Measurements from ENCODE around the gene KRTAP12-1. TPM values are rescaled to one million over a fixed set of nuclear protein-coding genes. Genes with fewer than 3 reads are reported as not detected.

KRTAP12-1 gene
- total RNA-seq, 1 donor from 2014 or later = not detected

DNA sequence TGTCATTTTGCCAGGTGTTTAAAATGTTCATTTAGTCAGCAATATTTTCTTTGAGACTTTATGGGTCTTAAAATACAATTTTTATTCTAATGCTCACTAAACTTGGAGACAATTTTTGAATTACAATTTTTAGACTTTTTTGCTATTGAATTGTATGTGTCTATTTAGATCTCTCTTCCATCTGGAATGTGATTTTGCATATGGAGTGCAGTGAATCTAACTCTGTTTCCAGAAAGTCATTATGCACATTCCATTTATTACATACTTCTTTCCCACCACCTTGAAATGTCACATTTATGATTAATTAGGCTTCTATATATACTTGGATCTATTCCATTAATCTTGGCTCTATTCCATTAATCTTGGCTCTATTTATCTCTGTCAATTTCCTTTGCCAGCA lies 35.0 kb upstream of the KRTAP12-1 start:
- H3K27ac Mint-ChIP-seq (ENCODE audit: unreplicated experiment) = no peak overlapping the region
- no peak overlapping the region for H3K4me3 Mint-ChIP-seq
- no peaks in the 10 kb centered on the region for H3K36me3 Mint-ChIP-seq (ENCODE audit: low read depth)
- no peak for DNase-seq (ENCODE audit: low read depth, low spot score)
- peaks cover 11% of the 10 kb centered on the region for H3K4me1 Mint-ChIP-seq
- TF ChIP-seq, protein P1, sequence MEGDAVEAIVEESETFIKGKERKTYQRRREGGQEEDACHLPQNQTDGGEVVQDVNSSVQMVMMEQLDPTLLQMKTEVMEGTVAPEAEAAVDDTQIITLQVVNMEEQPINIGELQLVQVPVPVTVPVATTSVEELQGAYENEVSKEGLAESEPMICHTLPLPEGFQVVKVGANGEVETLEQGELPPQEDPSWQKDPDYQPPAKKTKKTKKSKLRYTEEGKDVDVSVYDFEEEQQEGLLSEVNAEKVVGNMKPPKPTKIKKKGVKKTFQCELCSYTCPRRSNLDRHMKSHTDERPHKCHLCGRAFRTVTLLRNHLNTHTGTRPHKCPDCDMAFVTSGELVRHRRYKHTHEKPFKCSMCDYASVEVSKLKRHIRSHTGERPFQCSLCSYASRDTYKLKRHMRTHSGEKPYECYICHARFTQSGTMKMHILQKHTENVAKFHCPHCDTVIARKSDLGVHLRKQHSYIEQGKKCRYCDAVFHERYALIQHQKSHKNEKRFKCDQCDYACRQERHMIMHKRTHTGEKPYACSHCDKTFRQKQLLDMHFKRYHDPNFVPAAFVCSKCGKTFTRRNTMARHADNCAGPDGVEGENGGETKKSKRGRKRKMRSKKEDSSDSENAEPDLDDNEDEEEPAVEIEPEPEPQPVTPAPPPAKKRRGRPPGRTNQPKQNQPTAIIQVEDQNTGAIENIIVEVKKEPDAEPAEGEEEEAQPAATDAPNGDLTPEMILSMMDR (conservative IDR thresholded peaks at IDR 0.05) = no peak
- H3K9me3 Mint-ChIP-seq = no peaks in the 10 kb centered on the region
- H3K27me3 Mint-ChIP-seq (ENCODE audit: low read depth) = peaks cover 71% of the 10 kb centered on the region

GRCh38 chr21:44714905-44715304 lies 32.9 kb upstream of the KRTAP12-1 start:
- Mint-ChIP-seq H3K36me3 (ENCODE audit: low read depth) (no peaks in the 10 kb centered on the region), H3K27ac (ENCODE audit: unreplicated experiment) (no peak overlapping the region), H3K9me3 (no peaks in the 10 kb centered on the region), H3K27me3 (ENCODE audit: low read depth) (peaks cover 88% of the 10 kb centered on the region), H3K4me3 (no peak overlapping the region), H3K4me1 (peaks cover 16% of the 10 kb centered on the region)
- DNase-seq (ENCODE audit: low read depth, low spot score) = no peak
- TF ChIP-seq, protein P1 (conservative IDR thresholded peaks at IDR 0.05) = no peak

GRCh38 chr21:44713846-44714245 lies 31.9 kb upstream of the KRTAP12-1 start:
- Mint-ChIP-seq H3K27ac (ENCODE audit: unreplicated experiment) (no peak overlapping the region), H3K4me3 (no peak overlapping the region), H3K4me1 (peaks cover 20% of the 10 kb centered on the region), H3K36me3 (ENCODE audit: low read depth) (no peaks in the 10 kb centered on the region), H3K9me3 (no peaks in the 10 kb centered on the region), H3K27me3 (ENCODE audit: low read depth) (peaks cover 91% of the 10 kb centered on the region)
- DNase-seq (ENCODE audit: low read depth, low spot score) = no peak
- TF ChIP-seq, protein P1 (conservative IDR thresholded peaks at IDR 0.05) = no peak

- Mint-ChIP-seq H3K27me3 (ENCODE audit: low read depth) (peaks cover 91% of the 10 kb centered on the region), H3K36me3 (ENCODE audit: low read depth) (no peaks in the 10 kb centered on the region), H3K9me3 (no peaks in the 10 kb centered on the region), H3K4me1 (peaks cover 15% of the 10 kb centered on the region), H3K4me3 (no peak overlapping the region), H3K27ac (ENCODE audit: unreplicated experiment) (no peak overlapping the region)
- no peak for DNase-seq (ENCODE audit: low read depth, low spot score)
- TF ChIP-seq, protein P1 (conservative IDR thresholded peaks at IDR 0.05) = no peak
Measured at GRCh38 chr21:44713130-44713529, 31.2 kb upstream of the KRTAP12-1 start.

DNA sequence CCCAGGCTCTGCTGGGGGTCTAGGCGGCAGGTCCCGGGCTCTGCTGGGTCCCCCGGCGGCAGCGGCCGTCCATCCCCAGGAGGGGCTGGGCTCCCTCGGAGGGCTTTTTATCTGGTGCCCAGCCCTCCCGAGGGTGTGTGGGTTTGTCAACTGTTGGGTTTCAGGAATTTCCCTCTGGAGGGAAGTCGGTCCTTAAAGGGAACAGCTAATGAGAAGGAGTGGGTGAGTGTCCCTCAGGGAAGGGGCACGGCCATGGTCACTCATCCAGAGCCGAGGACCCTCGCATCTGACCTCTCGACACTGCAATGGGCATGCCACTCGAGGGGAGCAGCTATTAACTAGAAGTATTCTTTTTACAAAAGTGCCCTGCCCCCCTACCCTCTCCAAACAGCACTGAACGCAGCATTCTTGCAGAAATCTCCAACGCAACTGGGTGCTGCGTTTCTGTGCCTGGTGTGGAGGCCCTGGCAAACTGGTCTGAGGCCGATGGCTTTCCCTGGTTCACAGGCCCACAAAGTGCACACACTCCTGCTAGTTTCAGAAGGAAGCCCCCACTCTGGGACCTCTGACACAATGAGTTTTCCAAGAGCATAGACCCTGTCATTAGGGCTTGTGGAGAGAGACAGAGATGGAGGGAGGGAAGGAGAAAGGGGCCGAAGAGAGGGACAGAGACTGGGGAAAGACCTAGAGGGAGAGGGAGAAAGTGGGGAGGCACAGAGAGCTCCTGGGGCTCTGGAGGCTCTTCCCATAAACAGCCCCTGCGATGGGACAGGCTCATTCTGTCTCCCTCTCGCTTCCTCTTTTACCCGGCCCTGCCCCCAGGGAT lies 30.5 kb upstream of the KRTAP12-1 start:
- Mint-ChIP-seq H3K9me3 (no peaks in the 10 kb centered on the region), H3K27ac (ENCODE audit: unreplicated experiment) (no peak overlapping the region), H3K4me3 (no peak overlapping the region), H3K4me1 (peaks cover 17% of the 10 kb centered on the region), H3K27me3 (ENCODE audit: low read depth) (peaks cover 92% of the 10 kb centered on the region), H3K36me3 (ENCODE audit: low read depth) (no peaks in the 10 kb centered on the region)
- TF ChIP-seq, protein P1 (conservative IDR thresholded peaks at IDR 0.05) = no peak
- no peak for DNase-seq (ENCODE audit: low read depth, low spot score)
